SIG-M5 (cell line): ENCODE data around the gene CTRB2.

Source experiments
- DNase-seq: peaks from one replicate; lab custom pipeline; 2025; lab: John Stamatoyannopoulos, UW

Gene CTRB2

GRCh38 chr16:75206749-75207451 lies at the start of gene CTRB2:
TSS of gene CTRB2 (minus strand) at chr16:75207161. CDS start at chr16:75207141, 20 bp downstream.
- DNase-seq, result no peak

GRCh38 chr16:75256059-75256571 lies 49.2 kb upstream of the CTRB2 start:
- no peak for DNase-seq

GRCh38 chr16:75254359-75254837 lies 47.4 kb upstream of the CTRB2 start:
- no peak for DNase-seq

GRCh38 chr16:75252946-75253911 lies 46.3 kb upstream of the CTRB2 start:
- no peak for DNase-seq

GRCh38 chr16:75252049-75252864 lies 45.3 kb upstream of the CTRB2 start:
- DNase-seq, result no peak

GRCh38 chr16:75251280-75252048 lies 44.5 kb upstream of the CTRB2 start, which contains the start of gene BCAR1:
TSS of gene BCAR1 (minus strand) at chr16:75251624. CDS start at chr16:75251482, 142 bp downstream.
- DNase-seq, result no peak

GRCh38 chr16:75250809-75251279 lies 43.9 kb upstream of the CTRB2 start:
- DNase-seq, result no peak

- no peak for DNase-seq
These were observed 43.3 kb upstream of the CTRB2 start for GRCh38 chr16:75250089-75250808.

GRCh38 chr16:75249441-75249840 lies 42.5 kb upstream of the CTRB2 start:
- no peak for DNase-seq

GRCh38 chr16:75248536-75249380 lies 41.8 kb upstream of the CTRB2 start:
- DNase-seq, result no peak

- no peak for DNase-seq
These were observed 41.2 kb upstream of the CTRB2 start for GRCh38 chr16:75248142-75248535.

GRCh38 chr16:75247249-75247648 lies 40.3 kb upstream of the CTRB2 start:
- no peak for DNase-seq

- no peak for DNase-seq
These were observed 39.7 kb upstream of the CTRB2 start for GRCh38 chr16:75246504-75247205.

GRCh38 chr16:75244844-75245758 lies 38.1 kb upstream of the CTRB2 start:
- no peak for DNase-seq

GRCh38 chr16:75244225-75244809 lies 37.4 kb upstream of the CTRB2 start:
- DNase-seq, result no peak

- DNase-seq, result no peak
These were observed 36.8 kb upstream of the CTRB2 start for GRCh38 chr16:75243667-75244224.
